DMS 273 (cell line): ENCODE data around the gene SCN1B.
"Not testable (repeated sequence)": the region's sequence is repeated elsewhere in the genome, so short reads cannot be mapped to it uniquely, and the experiment has no call there.

Experiments
- DNase-seq: peaks from one replicate; lab custom pipeline; 2025; ENCODE audit not compliant: unreplicated experiment; lab: John Stamatoyannopoulos, UW

Gene SCN1B

DNA sequence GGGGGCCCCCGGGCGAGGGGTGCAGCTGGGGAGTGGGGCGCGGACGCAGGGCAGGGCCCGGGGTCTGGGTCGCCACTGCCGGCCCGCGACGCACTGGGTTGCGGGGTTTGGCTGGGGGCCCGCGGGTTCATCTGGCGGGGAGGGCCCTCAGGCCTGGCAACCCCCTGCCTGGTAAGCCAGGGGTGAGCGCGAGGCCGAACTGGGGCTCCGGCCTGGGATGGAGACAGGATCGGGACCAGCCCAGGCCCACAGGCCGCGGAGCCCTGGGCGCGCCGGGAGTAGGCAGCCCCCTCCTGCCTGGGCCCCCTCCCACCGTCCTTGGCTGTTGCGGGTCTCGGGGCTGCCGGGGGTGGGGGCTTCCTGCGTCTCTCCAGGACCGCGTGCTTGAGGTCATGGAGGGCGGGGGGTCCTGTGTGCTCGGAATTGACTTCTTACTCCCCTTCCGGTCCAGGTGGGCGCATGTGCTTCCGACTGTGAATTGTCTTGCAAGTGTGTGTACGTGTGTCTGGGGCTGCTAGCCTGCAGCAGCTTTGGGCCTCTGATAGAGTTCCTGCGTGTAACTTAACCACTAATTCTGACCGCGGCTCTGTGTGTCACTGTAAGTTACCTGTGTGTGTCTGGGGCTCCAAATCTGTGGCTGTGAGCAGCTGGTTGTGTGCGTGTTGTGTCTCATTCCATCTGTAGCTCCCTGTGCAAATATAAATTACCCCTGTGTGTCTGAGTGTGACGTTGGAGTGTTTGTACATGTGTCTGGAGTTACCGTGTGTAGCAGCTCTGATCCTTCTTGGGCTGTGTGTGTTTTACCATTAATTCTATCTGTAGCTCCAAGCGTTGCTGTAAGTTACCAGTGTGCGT lies 29.4 kb upstream of the SCN1B start:
- peak; percentile 80 for DNase-seq

DNA sequence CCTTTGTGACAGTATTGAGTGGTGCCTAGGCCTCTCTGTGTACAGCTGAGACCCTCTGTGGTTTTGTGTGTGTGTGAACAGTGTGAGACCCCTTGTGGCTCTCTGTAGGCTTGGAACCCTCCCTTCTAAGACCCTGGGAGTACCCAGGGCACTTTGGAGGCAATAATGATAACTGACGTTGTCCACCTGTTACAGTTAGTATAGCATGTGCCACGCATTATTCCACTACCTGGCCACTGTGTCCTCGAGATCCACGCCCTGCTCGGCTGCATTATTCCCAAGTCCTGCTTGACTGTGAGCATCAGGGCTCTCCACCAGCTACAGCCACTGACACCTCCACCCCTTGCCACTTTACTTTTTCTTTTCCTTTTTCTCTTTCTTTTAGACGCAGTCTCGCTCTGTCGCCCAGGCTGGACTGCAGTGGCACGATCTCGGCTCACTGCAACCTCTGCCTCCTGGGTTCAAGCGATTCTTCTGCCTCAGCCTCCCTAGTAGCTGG lies 28.2 kb upstream of the SCN1B start:
- no peak for DNase-seq

DNA sequence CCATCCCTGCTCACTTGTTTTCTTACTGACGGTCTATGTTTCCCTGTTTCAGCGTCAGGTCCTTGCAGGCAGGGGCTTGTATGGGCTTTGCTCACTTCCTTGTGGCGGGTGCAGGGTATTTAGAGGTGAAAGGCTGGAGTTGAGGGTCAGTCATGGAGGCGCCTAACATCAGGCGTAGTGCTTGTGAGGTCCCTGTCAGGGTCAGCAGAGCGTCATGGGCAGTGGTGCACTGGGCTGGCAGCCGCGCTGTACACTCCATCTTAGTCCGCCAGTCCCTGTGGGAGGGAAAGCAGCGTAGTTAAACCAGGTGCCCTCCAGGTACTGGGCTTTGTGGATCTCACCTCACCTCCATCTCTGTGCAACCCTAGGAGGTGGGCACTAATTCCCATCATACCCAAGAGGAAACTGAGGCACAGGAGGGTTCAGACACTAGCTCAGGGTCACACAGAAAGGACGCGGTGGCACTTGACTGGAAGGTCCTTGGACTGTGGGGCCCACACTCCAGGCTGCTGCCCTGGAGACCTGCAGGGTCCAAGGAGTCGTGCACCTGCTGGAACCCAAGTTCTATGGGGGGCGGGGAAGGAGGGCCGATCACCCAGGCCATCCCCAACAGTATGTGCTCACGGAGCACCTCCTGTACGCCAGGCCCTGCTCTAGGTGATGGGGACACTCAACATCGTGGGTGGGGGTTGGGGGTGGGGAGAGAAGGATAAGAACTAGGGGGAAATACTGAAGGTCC lies 25.6 kb upstream of the SCN1B start:
- no peak for DNase-seq

DNA sequence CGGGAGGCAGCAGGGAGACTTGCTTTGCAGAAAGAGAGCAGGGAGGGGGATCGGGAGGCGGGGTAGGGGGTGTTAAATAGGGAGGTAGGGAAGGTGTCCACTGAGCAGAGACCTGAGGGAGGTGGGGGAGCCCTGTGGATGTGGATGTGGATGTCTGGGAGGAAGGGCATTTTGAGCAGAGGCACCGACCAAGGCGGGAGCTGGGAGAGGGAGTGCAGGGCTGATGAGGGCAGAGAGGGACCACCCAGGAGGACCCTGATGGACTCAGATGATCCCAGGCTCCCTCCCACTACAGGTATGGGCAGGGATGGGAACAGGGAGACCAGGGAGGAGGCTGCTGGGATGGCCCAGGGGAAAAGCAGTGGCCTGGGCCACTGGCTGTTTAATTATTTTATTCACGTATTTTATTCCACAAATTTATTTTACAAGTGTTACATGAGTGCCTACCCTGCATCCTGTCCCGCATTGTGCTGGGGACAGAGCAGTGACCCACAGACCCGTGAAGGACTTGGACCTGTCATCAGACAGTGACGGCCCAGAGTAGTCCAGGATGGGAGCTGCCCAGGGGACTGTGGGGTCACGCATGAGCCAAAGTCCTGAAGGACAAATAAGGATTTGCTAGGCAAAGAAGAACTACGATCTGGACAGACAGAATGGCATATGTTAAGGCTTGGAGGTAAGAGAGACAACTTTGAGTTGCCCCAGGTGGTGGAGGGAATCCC lies 24.9 kb upstream of the SCN1B start:
- no peak for DNase-seq

DNA sequence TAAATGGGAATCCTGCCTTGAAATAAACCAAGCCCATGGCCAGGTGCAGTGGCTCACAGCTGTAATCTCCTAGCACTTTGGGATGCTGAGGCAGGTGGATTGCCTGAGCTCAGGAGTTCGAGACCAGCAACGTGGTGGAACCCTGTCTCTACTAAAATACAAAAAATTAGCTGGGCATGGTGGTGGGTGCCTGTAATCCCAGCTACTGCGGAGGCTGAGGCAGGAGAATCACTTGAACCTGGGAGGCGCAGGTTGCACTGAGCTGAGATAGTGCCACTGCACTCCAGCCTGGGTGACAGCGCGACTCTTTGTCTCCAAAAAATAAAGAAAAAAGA lies 24.3 kb upstream of the SCN1B start:
- DNase-seq: not testable (repeated sequence)

DNA sequence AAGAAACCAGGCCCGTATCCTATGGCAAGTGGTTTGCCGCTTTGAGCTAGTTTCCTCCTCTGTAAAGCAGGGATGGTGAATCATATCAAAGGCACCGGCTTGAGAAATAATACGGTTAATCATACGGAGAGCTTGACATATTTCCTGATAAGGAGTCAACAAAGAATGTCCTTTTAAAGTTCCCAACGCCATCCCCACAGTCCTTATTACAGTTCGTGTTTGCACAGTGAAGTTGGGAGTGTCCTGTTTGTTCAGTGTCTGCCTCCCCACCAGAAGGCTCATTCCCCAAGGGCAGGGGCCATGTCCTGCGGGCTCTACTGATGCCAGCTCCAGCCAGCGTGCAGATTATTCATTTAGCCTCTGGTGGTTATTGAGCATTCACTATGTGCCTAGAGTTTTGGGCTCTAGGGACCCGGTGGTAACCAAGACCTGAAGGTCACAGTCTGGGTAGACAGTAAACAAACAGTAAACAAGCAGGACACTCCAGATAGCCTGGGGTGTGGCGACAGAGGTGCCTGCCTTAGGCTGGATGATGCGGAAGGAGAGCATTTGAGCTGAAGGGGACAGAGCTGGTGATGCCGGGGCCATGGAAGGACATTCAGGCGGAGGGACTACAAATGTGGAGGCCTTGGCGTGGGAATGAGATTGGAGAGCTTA lies 23.8 kb upstream of the SCN1B start:
- DNase-seq: no peak

DNA sequence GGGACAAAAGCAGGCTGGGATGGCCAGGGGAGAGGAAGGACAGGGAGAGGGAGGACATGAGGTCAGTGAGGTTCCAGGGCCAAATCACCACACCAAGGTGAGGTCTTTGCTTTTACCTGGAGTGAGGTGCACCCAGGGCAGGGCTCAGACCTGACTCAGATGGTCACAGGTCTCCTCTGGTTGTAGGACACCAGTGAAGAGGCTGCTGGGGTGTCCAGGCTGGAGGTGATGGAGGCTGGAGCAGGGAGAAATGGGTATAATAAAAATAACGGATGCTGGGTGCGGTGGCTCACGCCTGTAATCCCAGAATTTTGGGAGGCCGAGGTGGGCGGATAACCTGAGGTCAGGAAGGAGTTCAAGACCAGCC lies 23.3 kb upstream of the SCN1B start:
- DNase-seq: no peak

DNA sequence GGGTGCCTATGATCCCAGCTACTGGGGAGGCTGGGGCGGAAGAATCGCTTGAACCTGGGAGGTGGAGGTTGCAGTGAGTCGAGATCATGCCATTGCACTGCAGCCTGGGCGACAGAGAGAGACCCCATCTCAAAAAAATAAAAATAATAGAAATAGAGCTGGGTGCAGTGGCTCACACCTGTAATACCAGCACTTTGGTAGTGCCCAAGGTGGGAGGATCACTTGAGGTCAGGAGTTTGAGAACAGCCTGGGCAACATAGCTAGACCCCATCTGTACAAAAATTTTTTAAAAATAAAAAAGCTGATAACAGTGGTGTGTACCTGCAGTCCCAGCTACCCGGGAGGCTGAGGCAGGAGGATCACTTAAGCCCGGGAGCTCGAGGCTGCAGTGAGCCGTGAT lies 22.8 kb upstream of the SCN1B start:
- not testable (repeated sequence) for DNase-seq

DNA sequence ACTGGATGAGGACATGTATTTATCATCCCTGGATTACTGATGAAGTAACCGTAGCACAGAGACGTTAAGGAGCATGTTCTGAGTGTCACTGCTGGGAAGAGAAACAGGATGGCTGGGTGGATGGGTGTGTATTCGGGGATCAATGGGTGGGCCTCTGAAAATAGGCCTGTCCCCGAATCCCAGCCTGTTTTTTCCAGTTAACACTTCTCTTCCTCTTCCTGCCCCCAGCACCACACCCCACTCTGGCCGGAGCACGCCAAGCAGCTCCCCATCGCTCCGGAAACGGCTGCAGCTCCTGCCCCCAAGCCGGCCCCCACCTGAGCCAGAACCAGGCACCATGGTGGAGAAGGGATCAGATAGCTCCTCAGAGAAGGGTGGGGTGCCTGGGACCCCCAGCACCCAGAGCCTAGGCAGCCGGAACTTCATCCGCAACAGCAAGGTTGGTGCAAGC lies 21.4 kb upstream of the SCN1B start:
- no peak for DNase-seq

DNA sequence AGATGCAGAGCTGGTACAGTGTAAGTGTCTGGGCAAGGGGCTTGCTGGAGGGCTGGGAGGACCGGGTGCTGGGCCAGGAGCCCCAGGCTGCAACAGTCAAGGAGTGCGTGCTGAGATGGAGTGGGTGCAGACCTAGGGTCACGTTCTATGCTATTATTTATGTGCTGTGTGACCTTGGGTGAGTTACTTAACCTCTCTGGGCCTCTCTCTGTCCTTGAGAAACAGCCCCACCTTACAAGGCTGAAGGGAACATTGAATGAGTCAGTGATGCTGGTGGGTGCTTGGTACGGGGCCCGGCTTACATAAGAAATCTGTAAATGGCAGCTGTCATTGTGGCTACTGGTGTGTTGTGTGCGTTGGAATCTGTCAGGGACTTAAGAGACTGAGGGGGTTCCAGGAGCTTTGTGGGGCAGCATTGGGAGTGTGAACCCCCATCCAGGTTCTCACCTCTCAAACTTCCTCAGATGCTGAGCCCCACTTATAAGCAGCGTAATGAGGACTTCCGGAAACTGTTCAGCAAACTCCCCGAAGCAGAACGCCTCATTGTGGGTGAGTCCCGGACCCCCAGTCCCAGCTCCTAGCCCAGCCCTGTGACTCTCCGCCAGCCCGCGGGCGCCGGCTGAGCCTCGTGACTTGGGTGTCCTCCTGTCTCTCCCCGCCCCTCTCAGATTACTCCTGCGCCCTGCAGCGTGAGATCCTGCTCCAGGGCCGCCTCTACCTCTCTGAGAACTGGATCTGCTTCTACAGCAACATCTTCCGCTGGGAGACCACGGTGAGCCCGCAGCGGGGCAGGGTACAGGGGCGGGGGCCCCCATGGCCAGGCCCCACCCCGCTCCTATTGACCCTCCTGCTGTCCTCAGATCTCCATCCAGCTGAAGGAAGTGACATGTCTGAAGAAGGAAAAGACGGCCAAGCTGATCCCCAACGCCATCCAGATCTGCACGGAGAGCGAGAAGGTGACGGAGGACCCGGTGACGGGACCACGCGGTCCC lies 20.6 kb upstream of the SCN1B start:
- no peak for DNase-seq

DNA sequence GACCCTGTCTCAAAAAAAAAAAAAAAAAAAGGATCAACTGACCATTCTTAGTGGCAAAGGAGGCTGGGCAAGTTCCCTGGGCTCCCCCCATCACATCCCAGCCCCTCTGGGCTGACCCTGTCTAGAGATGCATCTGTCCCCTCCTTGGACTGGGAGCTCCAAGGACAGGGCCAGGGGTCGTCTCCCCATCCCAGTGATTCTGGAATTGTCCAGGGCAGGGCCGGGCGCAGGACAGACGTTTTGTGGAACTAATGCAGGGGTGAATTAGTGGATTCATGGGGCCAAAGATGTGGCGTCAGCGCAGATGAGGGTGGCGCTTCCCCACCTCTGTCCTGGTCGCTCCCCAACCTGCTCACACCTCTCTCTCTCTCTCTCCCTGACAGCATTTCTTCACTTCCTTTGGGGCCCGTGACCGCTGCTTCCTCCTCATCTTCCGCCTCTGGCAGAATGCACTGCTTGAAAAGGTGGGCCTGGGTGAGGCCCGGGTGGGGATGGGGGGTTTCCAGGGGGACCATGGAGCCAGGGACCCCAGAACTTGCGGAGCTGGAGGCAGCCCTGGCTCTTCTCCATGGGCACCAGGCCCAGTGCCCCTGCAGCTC lies 19.1 kb upstream of the SCN1B start:
- no peak for DNase-seq

DNA sequence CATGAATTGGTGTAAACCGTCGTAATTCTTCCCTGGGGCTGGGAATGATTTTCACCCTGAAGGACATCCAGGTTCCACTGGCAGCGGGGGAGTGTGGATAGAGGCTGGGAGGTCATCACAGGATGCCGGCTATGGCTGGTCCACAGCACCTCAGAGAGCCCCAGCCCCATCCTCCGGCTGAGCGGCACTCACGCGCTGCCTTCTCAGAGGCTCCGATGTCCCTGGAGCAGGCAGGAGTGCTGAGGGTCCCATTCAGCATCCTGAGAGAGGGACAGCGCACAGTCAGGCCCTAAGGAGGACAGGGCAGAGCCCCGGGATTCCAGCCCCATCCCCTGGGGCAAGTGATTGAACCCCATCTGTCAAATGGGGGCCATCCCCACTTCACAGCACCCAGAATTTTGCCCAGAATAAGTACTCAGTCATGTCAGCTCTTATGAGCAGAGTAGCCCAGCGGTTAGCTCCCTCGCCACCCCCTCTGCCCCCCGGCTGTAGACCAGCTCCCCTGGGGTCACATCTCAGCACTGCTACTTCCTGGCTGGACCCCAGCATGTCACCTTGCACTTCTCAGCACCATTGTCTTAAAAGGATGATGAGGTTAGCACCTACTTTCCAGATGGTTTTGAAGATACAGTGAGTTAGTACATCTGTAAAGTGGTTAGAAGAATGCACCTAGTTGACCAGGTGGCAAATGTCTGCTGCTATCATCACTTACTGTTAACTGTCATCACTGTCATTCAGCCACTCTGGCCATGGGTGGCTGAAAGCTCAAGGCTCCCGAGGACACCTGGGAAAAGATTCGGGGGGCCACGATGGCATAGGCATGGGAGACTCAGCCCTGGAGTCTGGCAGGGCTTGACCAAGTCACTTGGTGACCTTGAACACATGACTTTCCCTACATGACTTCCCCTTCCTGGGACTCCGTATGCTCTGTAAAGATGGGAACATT lies 18.3 kb upstream of the SCN1B start:
- DNase-seq: no peak

DNA sequence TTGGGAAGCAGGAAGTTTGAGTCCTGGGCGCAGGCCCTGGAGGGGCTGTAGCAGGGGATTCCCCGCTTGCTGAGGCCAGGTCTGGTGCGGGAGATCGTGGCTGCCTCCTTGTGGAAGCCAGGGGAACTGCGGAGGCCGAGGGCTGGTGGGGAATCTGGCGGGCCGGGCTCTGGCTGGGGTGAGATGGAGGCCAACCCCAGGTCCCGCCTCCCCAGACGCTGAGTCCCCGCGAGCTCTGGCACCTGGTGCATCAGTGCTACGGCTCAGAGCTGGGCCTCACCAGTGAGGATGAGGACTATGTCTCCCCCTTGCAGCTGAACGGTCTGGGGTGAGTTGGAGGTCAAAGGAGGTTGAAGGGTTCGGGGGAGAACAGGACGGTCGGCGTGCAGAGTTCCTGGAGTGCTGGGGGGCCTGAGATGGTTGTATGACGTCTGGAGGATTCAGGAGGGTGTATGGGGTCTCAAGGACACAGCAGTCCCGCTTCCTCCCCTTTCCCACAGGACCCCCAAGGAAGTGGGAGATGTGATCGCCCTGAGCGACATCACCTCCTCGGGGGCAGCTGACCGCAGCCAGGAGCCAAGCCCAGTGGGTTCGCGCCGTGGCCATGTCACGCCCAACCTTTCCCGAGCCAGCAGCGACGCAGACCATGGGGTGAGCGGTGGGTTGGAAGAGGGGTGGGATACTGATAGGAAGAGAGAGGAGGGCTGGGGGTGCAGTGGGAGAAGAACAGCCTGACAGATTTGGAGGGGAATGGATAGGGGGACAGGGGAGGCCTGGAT lies 17.0 kb upstream of the SCN1B start:
- peak; percentile 73 for DNase-seq

DNA sequence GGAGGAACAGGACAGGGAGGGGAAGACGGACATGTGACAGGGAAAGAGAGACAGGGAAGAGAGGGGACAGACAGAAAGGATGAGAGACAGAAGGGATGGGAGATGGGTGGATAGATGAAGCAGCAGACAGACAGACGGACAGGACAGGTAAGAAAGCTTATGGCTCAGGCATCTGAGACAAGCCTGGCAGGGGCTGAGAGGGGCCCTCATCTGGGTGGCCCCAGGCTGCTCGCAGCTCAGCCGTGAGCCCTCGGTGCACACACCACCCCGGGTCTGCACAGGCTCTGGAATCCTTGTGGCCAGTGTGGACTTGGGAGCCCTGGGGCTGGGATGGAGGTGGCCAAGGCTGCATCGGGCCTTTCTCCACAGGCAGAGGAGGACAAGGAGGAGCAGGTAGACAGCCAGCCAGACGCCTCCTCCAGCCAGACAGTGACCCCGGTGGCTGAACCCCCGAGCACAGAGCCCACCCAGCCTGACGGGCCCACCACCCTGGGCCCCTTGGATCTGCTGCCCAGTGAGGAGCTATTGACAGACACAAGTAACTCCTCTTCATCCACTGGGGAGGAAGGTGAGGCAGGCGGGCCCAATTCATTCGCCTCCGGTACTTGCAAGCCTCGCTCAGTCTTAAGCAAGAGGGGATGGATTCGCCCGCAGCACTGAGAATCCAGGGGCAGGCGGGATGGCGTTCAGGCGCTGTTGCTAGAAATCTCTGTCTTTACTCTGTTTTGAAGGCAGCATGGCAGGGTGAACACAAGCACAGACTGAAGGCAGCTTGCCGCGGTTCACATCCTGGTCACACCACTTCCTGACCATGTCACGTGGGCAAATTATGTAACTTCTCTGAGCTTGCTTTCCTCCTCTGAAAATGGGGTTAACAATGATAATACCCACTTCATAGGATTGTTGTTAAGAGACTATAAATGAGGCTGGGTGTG lies 16.2 kb upstream of the SCN1B start:
- DNase-seq: no peak

DNA sequence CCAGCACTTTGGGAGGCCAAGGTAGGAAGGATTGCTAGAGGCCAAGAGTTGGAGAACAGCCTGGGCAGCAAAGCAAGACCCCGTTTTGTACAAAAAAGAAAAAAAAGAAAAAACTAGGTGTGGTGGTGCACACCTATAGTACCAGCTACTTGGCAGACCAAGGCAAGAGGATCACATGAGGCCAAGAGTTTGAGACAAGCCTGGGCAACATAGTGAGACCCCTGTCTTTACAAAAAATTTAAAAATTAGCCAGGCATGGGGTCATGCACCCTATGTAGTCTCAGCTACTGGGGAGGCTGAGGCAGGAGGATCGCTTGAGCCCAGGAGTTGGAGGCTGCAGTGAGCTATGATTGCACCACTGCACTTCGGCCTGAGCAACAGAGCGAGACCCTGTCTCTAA lies 15.5 kb upstream of the SCN1B start:
- not testable (repeated sequence) for DNase-seq

DNA sequence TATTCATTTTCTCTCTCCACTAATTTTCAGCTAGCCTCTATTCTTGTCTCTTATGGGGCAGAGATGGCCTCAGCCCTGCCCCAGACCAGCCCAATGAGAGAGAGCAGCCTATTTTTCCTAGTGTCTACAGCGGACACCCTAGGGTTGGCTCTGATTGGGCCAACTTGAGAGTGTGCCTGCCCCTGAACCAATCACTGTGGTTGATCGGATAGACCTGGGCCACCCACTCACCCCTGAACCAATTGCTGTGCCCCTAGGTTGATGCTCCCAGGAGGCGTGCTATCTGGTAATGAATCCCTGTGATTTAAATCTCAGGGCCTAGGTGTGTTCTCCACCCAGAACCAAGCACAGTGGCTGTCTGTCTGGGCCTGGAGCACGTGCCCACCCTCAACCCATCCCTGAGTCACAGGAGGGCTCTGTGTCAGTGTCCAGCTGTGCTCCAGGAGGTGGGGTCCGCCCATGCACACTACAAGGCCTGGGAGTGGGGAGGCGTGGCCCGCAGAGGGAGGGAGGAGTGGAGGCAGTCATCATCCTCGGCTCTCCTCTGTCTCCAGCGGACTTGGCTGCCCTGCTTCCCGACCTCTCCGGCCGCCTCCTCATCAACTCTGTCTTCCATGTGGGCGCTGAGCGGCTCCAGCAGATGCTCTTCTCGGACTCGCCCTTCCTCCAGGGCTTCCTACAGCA lies 14.9 kb upstream of the SCN1B start:
- no peak for DNase-seq
